Body of pancreas (tissue), 4 donors: ENCODE measurements around the gene SNX24. TPM values are rescaled to one million over a fixed set of nuclear protein-coding genes. Genes with fewer than 3 reads are reported as not detected.

Experiments
- ATAC-seq: fragments of 150-250 bp; one replicate; pipeline ENCODE4 v1.9.1; 2016
- DNase-seq, 4 donors: peaks; one replicate each; pipeline ENCODE4 v3.0.0-alpha.2; 2019
- H3K27ac ChIP-seq, 4 donors: fragments of 200-600 bp; sonication (generic); 1 replicate in 3 of 4; 2 replicates in 1 of 4; pipeline versions ENCODE4 v1.5.1 to v1.6.1; 2016 to 2019; ENCODE audit warnings: mild to moderate bottlenecking in 1 of 4, mixed read lengths in 1 of 4, moderate library complexity in 1 of 4
- H3K27me3 ChIP-seq, 2 donors: fragments of 200-600 bp; sonication (generic); one replicate each; pipeline ENCODE4 v1.6.0; 2016; ENCODE audit warnings: mild to moderate bottlenecking in 1 of 2
- H3K36me3 ChIP-seq, 2 donors: fragments of 200-600 bp; sonication (generic); replicated peaks in 1 of 2; 2 replicates each; pipeline ENCODE4 v1.5.1; 2016; ENCODE audit warnings: low read depth in 2 of 2; ENCODE audit not compliant: insufficient read depth in 1 of 2
- H3K4me1 ChIP-seq: fragments of 200-600 bp; sonication (generic); one replicate; pipeline ENCODE4 v1.6.0; 2016
- H3K4me3 ChIP-seq, 2 donors: fragments of 200-600 bp; sonication (generic); 1 replicate in 1 of 2; 2 replicates in 1 of 2; pipeline ENCODE4 v1.5.1; 2016 to 2019
- H3K9me3 ChIP-seq, 3 donors: fragments of 200-600 bp; sonication (generic); 1 replicate in 2 of 3; 2 replicates in 1 of 3; pipeline ENCODE4 v1.5.1; 2016
- POLR2A ChIP-seq, 3 donors: fragments of 450-650 bp; IDR thresholded peaks; one replicate each; pipeline ENCODE4 v1.6.1; 2016; ENCODE audit warnings: antibody characterized with exemption in 3 of 3, mild to moderate bottlenecking in 2 of 3
- WGBS, 2 donors: methylation state at CpG; one replicate each; pipeline ENCODE4 v1.1.5; 2017; 5-methylcytosine and 5-hydroxymethylcytosine counted together
- intact Hi-C: fragments of 100-400 bp; cut with DNase I; formaldehyde crosslinking; loops from one replicate; pipeline ENCODE4 v1.15.1; 2023
- total RNA-seq, 2 donors: library from RNA; depleted of rRNA; stranded (reverse); fragments of >200 nt; gene quantifications; one replicate each; pipeline ENCODE4 v1.1.0, GENCODE V29; 2016
- TF ChIP-seq, protein P1 (sequence below), 7 experiments: fragments of 450-650 bp in 4 of 7; fragments of 200-600 bp in 3 of 7; sonication (generic) in 3 of 7; IDR thresholded peaks; one replicate each; pipeline ENCODE4 v1.5.1; 2016 to 2019; ENCODE audit warnings: antibody characterized with exemption in 7 of 7

The SNX24 gene, protein sequence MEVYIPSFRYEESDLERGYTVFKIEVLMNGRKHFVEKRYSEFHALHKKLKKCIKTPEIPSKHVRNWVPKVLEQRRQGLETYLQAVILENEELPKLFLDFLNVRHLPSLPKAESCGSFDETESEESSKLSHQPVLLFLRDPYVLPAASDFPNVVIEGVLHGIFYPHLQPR
- 10 to 100 TPM in 1 of 2 donors, 1 to 10 TPM in 1; 6.7 to 19.1 TPM for total RNA-seq

DNA sequence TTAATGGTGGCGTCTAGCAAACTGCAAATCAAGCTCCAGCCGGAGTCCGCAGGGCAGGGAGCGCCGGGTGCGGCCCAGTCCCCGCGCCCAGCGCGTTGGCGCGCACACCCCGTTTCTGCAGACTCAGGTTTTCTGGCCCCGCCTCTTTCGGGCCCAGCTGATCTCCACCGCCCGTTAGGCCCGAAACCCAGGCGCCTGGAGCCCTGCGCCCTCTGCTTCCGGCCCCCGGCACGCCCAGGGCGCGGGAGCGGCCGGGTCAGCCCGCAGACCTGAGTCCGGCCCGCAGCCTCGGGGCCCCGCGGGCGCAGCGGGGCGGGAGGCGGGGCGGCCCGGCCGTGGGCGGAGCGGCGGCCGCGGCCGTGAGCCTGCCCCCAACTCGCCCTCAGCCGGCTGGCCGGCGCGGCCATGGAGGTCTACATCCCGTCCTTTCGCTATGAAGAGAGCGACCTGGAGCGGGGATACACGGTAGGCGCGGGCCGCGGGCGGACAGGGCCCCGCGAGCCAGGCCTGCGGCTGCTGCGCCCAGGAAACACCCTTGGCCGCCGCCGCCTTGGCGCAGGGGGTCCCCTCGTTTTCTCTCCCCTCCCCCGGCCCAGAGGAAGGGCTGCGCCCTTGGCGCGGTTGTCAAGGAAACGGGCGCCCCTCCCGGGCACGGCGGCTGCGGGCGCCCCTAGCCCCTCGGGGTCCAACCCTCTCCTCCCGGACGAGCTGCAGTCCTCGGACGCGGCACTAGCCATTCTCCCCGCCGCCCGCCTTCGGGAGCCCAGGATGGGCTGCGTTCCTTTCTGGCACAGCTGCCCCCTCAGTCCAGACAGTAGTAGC lies at the start of gene SNX24:
TSS of gene SNX24 (plus strand) at position 385 of the 822 bp plus-strand sequence. CDS start at position 406, 21 bp downstream.
- 0 to 1% methylated on average over 19 to 69 of the region's 92 CpGs for WGBS, 2 donors
- Histone ChIP-seq H3K9me3 (no peaks in the 10 kb centered on the region), H3K36me3 (no peaks in the 10 kb centered on the region), H3K4me3 (peak within 1 kb of the TSS; percentile 52 to 96), H3K4me1 (peaks cover 11% of the 10 kb centered on the region), H3K27ac (peak within 1 kb of the TSS; percentile 46 to 92 (median 86)), H3K27me3 (no peaks in the 10 kb centered on the region)
- peak; percentile 86 for ATAC-seq
- intact Hi-C loops, result no loop called here
- TF ChIP-seq, protein P1, sequence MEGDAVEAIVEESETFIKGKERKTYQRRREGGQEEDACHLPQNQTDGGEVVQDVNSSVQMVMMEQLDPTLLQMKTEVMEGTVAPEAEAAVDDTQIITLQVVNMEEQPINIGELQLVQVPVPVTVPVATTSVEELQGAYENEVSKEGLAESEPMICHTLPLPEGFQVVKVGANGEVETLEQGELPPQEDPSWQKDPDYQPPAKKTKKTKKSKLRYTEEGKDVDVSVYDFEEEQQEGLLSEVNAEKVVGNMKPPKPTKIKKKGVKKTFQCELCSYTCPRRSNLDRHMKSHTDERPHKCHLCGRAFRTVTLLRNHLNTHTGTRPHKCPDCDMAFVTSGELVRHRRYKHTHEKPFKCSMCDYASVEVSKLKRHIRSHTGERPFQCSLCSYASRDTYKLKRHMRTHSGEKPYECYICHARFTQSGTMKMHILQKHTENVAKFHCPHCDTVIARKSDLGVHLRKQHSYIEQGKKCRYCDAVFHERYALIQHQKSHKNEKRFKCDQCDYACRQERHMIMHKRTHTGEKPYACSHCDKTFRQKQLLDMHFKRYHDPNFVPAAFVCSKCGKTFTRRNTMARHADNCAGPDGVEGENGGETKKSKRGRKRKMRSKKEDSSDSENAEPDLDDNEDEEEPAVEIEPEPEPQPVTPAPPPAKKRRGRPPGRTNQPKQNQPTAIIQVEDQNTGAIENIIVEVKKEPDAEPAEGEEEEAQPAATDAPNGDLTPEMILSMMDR (IDR thresholded peaks at IDR 0.05), result no peak
- TF ChIP-seq POLR2A (IDR thresholded peaks at IDR 0.05), result peak; percentile 36 to 74 (median 70)
- DNase-seq, result peak; percentile 81 to 87 (median 84)

DNA sequence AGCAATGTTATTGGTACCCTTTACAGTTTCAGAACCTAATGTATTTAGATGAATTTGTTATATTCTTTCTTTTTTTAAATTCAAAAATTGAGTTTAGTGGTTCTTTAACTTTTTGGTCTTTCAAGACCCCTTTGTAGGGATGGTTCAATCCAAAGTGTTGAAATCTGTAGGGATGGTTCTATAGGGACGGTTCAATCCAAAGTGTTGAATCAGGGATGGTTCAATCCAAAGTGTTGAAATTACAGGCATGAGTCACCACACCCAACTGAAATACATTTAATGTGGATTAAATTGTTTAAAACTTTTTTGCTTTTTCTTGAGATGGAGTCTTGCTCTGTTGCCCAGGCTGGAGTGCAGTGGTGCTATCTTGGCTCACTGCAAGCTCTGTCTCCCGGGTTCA lies 39.9 kb upstream of the SNX24 start:
- Histone ChIP-seq H3K4me3 (no peak overlapping the region), H3K27me3 (no peaks in the 10 kb centered on the region), H3K36me3 (peaks cover 0 to 9% of the 10 kb centered on the region in 2 donors), H3K9me3 (no peaks in the 10 kb centered on the region), H3K4me1 (no peaks in the 10 kb centered on the region), H3K27ac (no peak overlapping the region)
- DNase-seq (no peak), ATAC-seq (no peak)
- intact Hi-C loops, result no loop called here
- no peak for TF ChIP-seq POLR2A (IDR thresholded peaks at IDR 0.05)
- TF ChIP-seq, protein P1 (IDR thresholded peaks at IDR 0.05), result no peak
- whole genome bisulfite sequencing, 2 donors, result 92 to 94% methylated on average over 2 of the region's 2 CpGs

DNA sequence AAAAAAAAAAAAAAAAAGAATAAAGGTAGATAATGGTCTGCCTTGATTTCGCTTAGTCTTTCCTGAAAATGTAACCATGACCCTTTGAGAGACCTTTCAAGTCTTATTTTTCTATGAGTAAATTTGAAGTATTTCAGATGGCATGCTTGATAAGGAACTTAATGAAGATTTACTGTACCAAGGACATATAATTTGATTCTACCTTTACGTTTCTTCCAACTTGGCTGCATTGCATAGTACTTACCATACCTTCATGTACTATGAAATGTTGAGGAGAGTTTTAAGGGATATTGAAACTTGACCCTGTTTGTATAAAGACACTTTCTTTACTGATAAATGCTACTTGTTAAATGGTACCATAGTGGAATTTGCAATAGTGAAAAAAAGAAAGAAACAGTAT lies 35.0 kb upstream of the SNX24 start:
- ATAC-seq (no peak), DNase-seq (no peak)
- Histone ChIP-seq H3K9me3 (no peaks in the 10 kb centered on the region), H3K4me1 (no peaks in the 10 kb centered on the region), H3K36me3 (peaks cover 0 to 4% of the 10 kb centered on the region in 2 donors), H3K4me3 (no peak overlapping the region), H3K27me3 (no peaks in the 10 kb centered on the region), H3K27ac (no peak overlapping the region)
- intact Hi-C loops, result no loop called here
- TF ChIP-seq, protein P1 (IDR thresholded peaks at IDR 0.05), result no peak
- no peak for TF ChIP-seq POLR2A (IDR thresholded peaks at IDR 0.05)
- 81 to 93% methylated on average over 2 of the region's 2 CpGs for WGBS, 2 donors

DNA sequence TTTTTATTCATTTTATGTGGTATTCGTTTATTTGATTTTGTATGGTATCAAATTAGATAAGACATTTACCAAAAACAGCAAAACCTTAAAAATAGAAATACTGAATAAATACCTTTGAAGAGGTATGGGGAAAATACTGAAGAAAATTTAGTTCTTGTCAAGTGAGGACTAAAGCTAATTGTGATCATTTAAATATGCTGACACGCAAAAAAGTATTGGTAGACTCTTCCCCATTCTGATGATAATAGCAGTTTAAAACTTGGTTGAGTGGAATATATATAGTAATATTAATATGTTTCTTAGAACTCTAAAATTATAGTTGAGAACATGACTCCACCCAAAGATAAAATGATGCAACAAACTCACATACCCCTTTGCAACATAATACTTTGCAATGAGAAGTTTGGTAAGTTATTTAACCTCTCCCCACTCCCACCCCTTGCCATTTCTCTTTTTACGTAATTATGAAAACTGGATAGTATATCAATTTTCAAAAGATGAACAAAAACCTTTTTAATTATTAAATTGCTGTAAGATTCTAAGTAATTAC lies 30.1 kb upstream of the SNX24 start:
- H3K4me1 ChIP-seq, result no peaks in the 10 kb centered on the region
- no peak overlapping the region for H3K4me3 ChIP-seq
- ATAC-seq (no peak), DNase-seq (no peak)
- WGBS, 2 donors, result 90 to 97% methylated on average over 3 of the region's 3 CpGs
- TF ChIP-seq POLR2A (IDR thresholded peaks at IDR 0.05), result no peak
- TF ChIP-seq, protein P1 (IDR thresholded peaks at IDR 0.05), result no peak
- H3K27me3 ChIP-seq, result no peaks in the 10 kb centered on the region
- intact Hi-C loops, result no loop called here
- no peaks in the 10 kb centered on the region for H3K9me3 ChIP-seq
- H3K36me3 ChIP-seq, result peaks cover 0 to 5% of the 10 kb centered on the region in 2 donors
- no peak overlapping the region for H3K27ac ChIP-seq
